Measurements from ENCODE around the gene MPP4. TPM values are rescaled to one million over a fixed set of nuclear protein-coding genes. Genes with fewer than 3 reads are reported as not detected.

MPP4 gene
- total RNA-seq, 1 experiment from 2014 or later: not detected

DNA sequence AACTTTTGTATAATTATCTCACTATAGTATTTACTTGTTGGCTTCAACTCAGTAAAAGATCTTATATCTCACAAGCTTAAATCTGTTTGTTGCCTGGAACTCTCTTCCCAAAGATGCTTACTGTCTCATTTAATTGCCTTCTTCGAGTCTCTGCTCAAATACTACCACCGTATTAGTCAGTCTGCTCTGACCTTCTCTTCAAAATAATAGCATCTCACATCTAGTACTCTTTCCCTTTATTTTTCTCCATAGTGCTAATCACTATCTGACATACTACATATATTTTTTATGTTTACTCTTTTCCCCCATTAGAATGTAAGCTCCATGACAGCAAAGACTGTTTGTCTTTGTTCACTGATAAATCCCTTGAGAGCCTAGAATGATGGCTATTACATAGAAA is 10.6 kb upstream of the MPP4 start:
- Histone ChIP-seq H2AFZ (no peak overlapping the region), H3K4me2 (no peak overlapping the region), H3F3A (ENCODE audit: insufficient read depth, low read depth) (peaks cover 2% of the 10 kb centered on the region), H3K79me2 (ENCODE audit: low read depth) (no peaks in the 10 kb centered on the region), H3K4me3 (no peak overlapping the region), H3K9me2 (ENCODE audit: insufficient read depth) (no peaks in the 10 kb centered on the region), H3K4me1 (replicated peaks; ENCODE audit: insufficient read depth) (no peaks in the 10 kb centered on the region), H3K9me3 (ENCODE audit: insufficient read depth, low read depth) (no peaks in the 10 kb centered on the region), H3K27me3 (ENCODE audit: insufficient read depth, low read depth) (no peaks in the 10 kb centered on the region), H3K27ac (no peak overlapping the region), H3K36me3 (ENCODE audit: low read depth) (peaks cover 15% of the 10 kb centered on the region), H4K20me1 (ENCODE audit: insufficient read depth) (no peaks in the 10 kb centered on the region)
- TF ChIP-seq, protein P1, sequence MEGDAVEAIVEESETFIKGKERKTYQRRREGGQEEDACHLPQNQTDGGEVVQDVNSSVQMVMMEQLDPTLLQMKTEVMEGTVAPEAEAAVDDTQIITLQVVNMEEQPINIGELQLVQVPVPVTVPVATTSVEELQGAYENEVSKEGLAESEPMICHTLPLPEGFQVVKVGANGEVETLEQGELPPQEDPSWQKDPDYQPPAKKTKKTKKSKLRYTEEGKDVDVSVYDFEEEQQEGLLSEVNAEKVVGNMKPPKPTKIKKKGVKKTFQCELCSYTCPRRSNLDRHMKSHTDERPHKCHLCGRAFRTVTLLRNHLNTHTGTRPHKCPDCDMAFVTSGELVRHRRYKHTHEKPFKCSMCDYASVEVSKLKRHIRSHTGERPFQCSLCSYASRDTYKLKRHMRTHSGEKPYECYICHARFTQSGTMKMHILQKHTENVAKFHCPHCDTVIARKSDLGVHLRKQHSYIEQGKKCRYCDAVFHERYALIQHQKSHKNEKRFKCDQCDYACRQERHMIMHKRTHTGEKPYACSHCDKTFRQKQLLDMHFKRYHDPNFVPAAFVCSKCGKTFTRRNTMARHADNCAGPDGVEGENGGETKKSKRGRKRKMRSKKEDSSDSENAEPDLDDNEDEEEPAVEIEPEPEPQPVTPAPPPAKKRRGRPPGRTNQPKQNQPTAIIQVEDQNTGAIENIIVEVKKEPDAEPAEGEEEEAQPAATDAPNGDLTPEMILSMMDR (conservative IDR thresholded peaks at IDR 0.05): no peak
- TF ChIP-seq EZH2 (IDR thresholded peaks at IDR 0.05; ENCODE audit: low read depth): no peak
- DNase-seq: no peak
- ChIA-PET POLR2A (ENCODE audit: unreplicated experiment) (no interaction called here), CTCF (no interaction called here)
- intact Hi-C loops (cut with micrococcal nuclease; ENCODE audit: unreplicated experiment): loop anchor here (2.0 kb wide), 1 partner anchor 472 kb away; no protein-coding TSS in a partner anchor
- BruUV-seq (replicated peaks): no TSS peak

DNA sequence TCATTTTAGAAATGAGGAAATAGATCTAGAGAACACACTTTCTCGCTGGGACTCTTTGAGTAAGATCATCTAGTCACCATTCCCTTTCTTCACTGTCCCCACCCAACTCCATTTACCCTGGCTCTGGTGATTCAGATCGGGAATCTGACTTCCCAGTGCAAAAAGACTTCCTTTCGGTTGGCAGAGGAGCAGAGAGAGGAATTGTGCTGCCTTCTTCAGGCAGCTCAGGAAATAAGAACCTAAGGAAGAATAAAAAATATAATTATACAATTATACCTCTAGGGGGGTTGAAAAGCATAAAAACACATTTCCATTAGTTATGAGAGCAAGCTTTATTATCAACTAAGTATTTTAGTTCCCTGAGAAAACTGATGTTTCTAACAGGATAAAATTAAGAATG is 9.3 kb upstream of the MPP4 start:
- Histone ChIP-seq H3K27ac (no peak overlapping the region), H3F3A (ENCODE audit: insufficient read depth, low read depth) (peaks cover 2% of the 10 kb centered on the region), H3K9me2 (ENCODE audit: insufficient read depth) (no peaks in the 10 kb centered on the region), H3K4me1 (replicated peaks; ENCODE audit: insufficient read depth) (no peaks in the 10 kb centered on the region), H3K27me3 (ENCODE audit: insufficient read depth, low read depth) (no peaks in the 10 kb centered on the region), H3K79me2 (ENCODE audit: low read depth) (no peaks in the 10 kb centered on the region), H4K20me1 (ENCODE audit: insufficient read depth) (no peaks in the 10 kb centered on the region), H3K4me3 (no peak overlapping the region), H3K36me3 (ENCODE audit: low read depth) (peaks cover 16% of the 10 kb centered on the region), H2AFZ (no peak overlapping the region), H3K9me3 (ENCODE audit: insufficient read depth, low read depth) (no peaks in the 10 kb centered on the region), H3K4me2 (no peak overlapping the region)
- no peak for DNase-seq
- CTCF ChIA-PET: no interaction called here
- no TSS peak for BruUV-seq (replicated peaks)
- POLR2A ChIA-PET (ENCODE audit: unreplicated experiment): no interaction called here
- no peak for TF ChIP-seq EZH2 (IDR thresholded peaks at IDR 0.05; ENCODE audit: low read depth)
- TF ChIP-seq, protein P1 (conservative IDR thresholded peaks at IDR 0.05): no peak
- intact Hi-C loops (cut with micrococcal nuclease; ENCODE audit: unreplicated experiment): loop anchor here (2.0 kb wide), 1 partner anchor 471 kb away; no protein-coding TSS in a partner anchor

DNA sequence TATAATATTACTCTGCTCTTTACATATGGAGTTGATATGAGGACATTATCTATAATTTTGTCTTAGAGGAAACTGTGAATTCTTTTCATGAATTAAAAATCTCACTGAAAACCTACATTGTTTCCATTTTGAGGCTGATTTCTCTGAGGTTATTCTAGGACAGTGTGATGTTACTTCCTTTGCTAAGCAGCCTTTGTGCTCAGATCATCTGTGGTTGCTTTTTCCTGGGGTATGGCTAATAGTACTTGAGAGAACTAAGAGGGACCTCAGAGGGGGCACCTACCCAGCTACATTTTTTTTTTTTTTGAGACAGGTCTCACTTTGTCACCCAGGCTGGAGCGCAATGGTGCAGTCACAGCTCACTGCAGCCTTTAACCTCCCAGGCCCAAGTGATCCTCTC is 8.7 kb upstream of the MPP4 start:
- no peak for DNase-seq
- BruUV-seq (replicated peaks): no TSS peak
- H4K20me1 ChIP-seq (ENCODE audit: insufficient read depth): no peaks in the 10 kb centered on the region
- intact Hi-C loops (cut with micrococcal nuclease; ENCODE audit: unreplicated experiment): no loop called here
- H3K79me2 ChIP-seq (ENCODE audit: low read depth): no peaks in the 10 kb centered on the region
- no peak overlapping the region for H2AFZ ChIP-seq
- TF ChIP-seq, protein P1 (conservative IDR thresholded peaks at IDR 0.05): no peak
- TF ChIP-seq EZH2 (IDR thresholded peaks at IDR 0.05; ENCODE audit: low read depth): no peak
- H3K4me1 ChIP-seq (replicated peaks; ENCODE audit: insufficient read depth): no peaks in the 10 kb centered on the region
- no peak overlapping the region for H3K4me2 ChIP-seq
- H3K9me3 ChIP-seq (ENCODE audit: insufficient read depth, low read depth): no peaks in the 10 kb centered on the region
- ChIA-PET POLR2A (ENCODE audit: unreplicated experiment) (no interaction called here), CTCF (no interaction called here)
- no peak overlapping the region for H3K4me3 ChIP-seq
- H3F3A ChIP-seq (ENCODE audit: insufficient read depth, low read depth): peaks cover 2% of the 10 kb centered on the region; the same call in 1 of the 2 replicates
- peaks cover 16% of the 10 kb centered on the region for H3K36me3 ChIP-seq (ENCODE audit: low read depth)
- H3K27ac ChIP-seq: no peak overlapping the region
- H3K27me3 ChIP-seq (ENCODE audit: insufficient read depth, low read depth): no peaks in the 10 kb centered on the region
- H3K9me2 ChIP-seq (ENCODE audit: insufficient read depth): no peaks in the 10 kb centered on the region

Data from PC-9 (cell line).